ENCODE measurements around the gene P3H1. TPM values are rescaled to one million over a fixed set of nuclear protein-coding genes. Genes with fewer than 3 reads are reported as not detected.

P3H1 gene
- 31.2 TPM for total RNA-seq (2013)
- polyA plus RNA-seq (10 to 100 TPM; 16.8 to 56.9 (median 16.9) TPM), polyA minus RNA-seq (19.4 and 32.0 TPM in 2 replicates), total RNA-seq (4.5 to 24.0 (median 15.4) reads per million in 11 experiments)

GRCh38 chr1:42766741-42767509, at the start of gene P3H1, which contains the start of gene C1orf50:
TSS of gene P3H1 (minus strand) at chr1:42767028. CDS start at chr1:42766971, 57 bp downstream.
TSS of gene C1orf50 (plus strand) at chr1:42767249. CDS start at chr1:42767312, 63 bp downstream.
- Mint-ChIP-seq H3K4me1 (peaks cover 24% of the 10 kb centered on the region), H3K36me3 (peaks cover 13 to 23% of the 10 kb centered on the region in 2 donors), H3K4me3 (peak within 1 kb of the TSS in 1 of 2 donors; percentile 95), H3K9me3 (no peaks in the 10 kb centered on the region), H3K27ac (peak within 1 kb of the TSS in 6 of 7 donors; percentile 86 to 96 (median 93)), H3K27me3 (ENCODE audit: low read depth in 3 of 3) (no peaks in the 10 kb centered on the region)
- WGBS (ENCODE audit: insufficient coverage): under 1% methylated on average over 80 of the region's 82 CpGs
- H3K9me3 ChIP-seq (replicated peaks in 1 of 2; ENCODE audit: control insufficient read depth in 1 of 2, insufficient read depth in 1 of 2, low read length in 2 of 2): no peaks in the 10 kb centered on the region
- peak within 1 kb of the TSS; percentile 94 for H2AFZ ChIP-seq (ENCODE audit: insufficient read depth, low read depth, low read length, poor library complexity, severe bottlenecking)
- H3K79me2 ChIP-seq (ENCODE audit: insufficient read depth, low read length): peaks cover 83% of the 10 kb centered on the region
- peak within 1 kb of the TSS; percentile 87 to 94 (median 88) for H3K4me3 ChIP-seq (replicated peaks in 1 of 3; ENCODE audit: low read depth in 2 of 3, low read length in 3 of 3)
- peaks cover 5 to 8% of the 10 kb centered on the region in 2 donors for H3K36me3 ChIP-seq (replicated peaks in 1 of 2; ENCODE audit: control insufficient read depth in 1 of 2, insufficient read depth in 2 of 2, low read length in 2 of 2)
- H3K27me3 ChIP-seq (ENCODE audit: control insufficient read depth in 2 of 2, insufficient read depth in 2 of 2, low read length in 2 of 2): no peaks in the 10 kb centered on the region
- peak; percentile 98 to 100 (median 99) for DNase-seq
- H3K4me1 ChIP-seq (ENCODE audit: control insufficient read depth in 1 of 2, insufficient read depth in 2 of 2, low read length in 2 of 2): peaks cover 24 to 33% of the 10 kb centered on the region in 2 donors
- peaks cover 12% of the 10 kb centered on the region for H4K20me1 ChIP-seq (ENCODE audit: insufficient read depth, low read length)
- TF ChIP-seq CTCF (IDR thresholded peaks at IDR 0.05): no peak
- intact Hi-C loops (cut with micrococcal nuclease): loop anchor here (2.0 to 10.0 kb wide), 10 partner anchors 50 to 432 kb away; partner anchors contain the start of genes ERMAP (in 2 of the 2), FOXJ3 (in 2 of the 2), SVBP (in 2 of the 2) and ZNF691 (in 2 of the 2)
- H3K27ac ChIP-seq (ENCODE audit: low read depth in 1 of 2, low read length in 2 of 2): peak within 1 kb of the TSS; percentile 41 to 90
- peak within 1 kb of the TSS; percentile 98 for H3K4me2 ChIP-seq (replicated peaks; ENCODE audit: extremely low read depth, low read length, poor library complexity, severe bottlenecking)
- peak within 1 kb of the TSS; percentile 94 for H3K9ac ChIP-seq (ENCODE audit: insufficient read depth, low read length, poor library complexity, severe bottlenecking)

- intact Hi-C loops (cut with micrococcal nuclease): loop anchor here (2.0 to 5.0 kb wide), 2 partner anchors 49 kb away; partner anchors contain the start of genes C1orf50 (in 2 of the 2) and P3H1 (in 2 of the 2)
Observed at GRCh38 chr1:42815941-42816584, 49.2 kb upstream of the P3H1 start.

More at GRCh38 chr1:42815941-42816584, 49.2 kb upstream of the P3H1 start:
- H3K4me1 ChIP-seq (ENCODE audit: control insufficient read depth in 1 of 2, insufficient read depth in 2 of 2, low read length in 2 of 2): peaks cover 18 to 20% of the 10 kb centered on the region in 2 donors
- Mint-ChIP-seq H3K4me3 (peak overlapping the region; percentile 85 to 92), H3K27ac (peak overlapping the region; percentile 65 to 90 (median 87)), H3K36me3 (peaks cover 26 to 31% of the 10 kb centered on the region in 2 donors), H3K9me3 (no peaks in the 10 kb centered on the region), H3K4me1 (peaks cover 38% of the 10 kb centered on the region), H3K27me3 (ENCODE audit: low read depth in 3 of 3) (peaks cover 0 to 2% (median 0%) of the 10 kb centered on the region in 3 donors)
- peak overlapping the region in 1 of 2 donors; percentile 88 for H3K27ac ChIP-seq (ENCODE audit: low read depth in 1 of 2, low read length in 2 of 2)
- H3K9ac ChIP-seq (ENCODE audit: insufficient read depth, low read length, poor library complexity, severe bottlenecking): peak overlapping the region; percentile 84
- H4K20me1 ChIP-seq (ENCODE audit: insufficient read depth, low read length): peaks cover 35% of the 10 kb centered on the region
- no peaks in the 10 kb centered on the region for H3K9me3 ChIP-seq (replicated peaks in 1 of 2; ENCODE audit: control insufficient read depth in 1 of 2, insufficient read depth in 1 of 2, low read length in 2 of 2)
- WGBS (ENCODE audit: insufficient coverage): 24% methylated on average over 5 of the region's 7 CpGs
- H3K36me3 ChIP-seq (replicated peaks in 1 of 2; ENCODE audit: control insufficient read depth in 1 of 2, insufficient read depth in 2 of 2, low read length in 2 of 2): peaks cover 0 to 15% of the 10 kb centered on the region in 2 donors
- H3K27me3 ChIP-seq (ENCODE audit: control insufficient read depth in 2 of 2, insufficient read depth in 2 of 2, low read length in 2 of 2): no peaks in the 10 kb centered on the region
- peak overlapping the region; percentile 96 for H3K4me2 ChIP-seq (replicated peaks; ENCODE audit: extremely low read depth, low read length, poor library complexity, severe bottlenecking)
- H3K4me3 ChIP-seq (replicated peaks in 1 of 3; ENCODE audit: low read depth in 2 of 3, low read length in 3 of 3): peak overlapping the region; percentile 72 to 94 (median 86)
- TF ChIP-seq CTCF (IDR thresholded peaks at IDR 0.05): no peak
- peaks cover 41% of the 10 kb centered on the region for H3K79me2 ChIP-seq (ENCODE audit: insufficient read depth, low read length)
- DNase-seq: peak in 2 of 3 donors; percentile 16 to 23
- H2AFZ ChIP-seq (ENCODE audit: insufficient read depth, low read depth, low read length, poor library complexity, severe bottlenecking): peak overlapping the region; percentile 88

Measured in CD14-positive monocyte (primary cell).